HCT116 (cell line): ENCODE results near the gene CPNE2.

ENCODE experiments used
- POLR2AphosphoS5 ChIP-seq: IDR thresholded peaks from 2 replicates; pipeline ENCODE4 v1.6.1; 2011; ENCODE audit warnings: mild to moderate bottlenecking, low read depth, low read length, moderate library complexity
- TF ChIP-seq, protein P1 (sequence below), 3 experiments: fragments of 200-600 bp in 1 of 3; sonication (generic) in 1 of 3; IDR thresholded peaks in 2 of 3; conservative IDR thresholded peaks in 1 of 3; 2 replicates each; pipeline ENCODE4 v1.5.1; 2012 to 2017; ENCODE audit warnings: low read depth in 2 of 3, low read length in 2 of 3, antibody characterized with exemption in 1 of 3, borderline replicate concordance in 1 of 3, control low read depth in 1 of 3, mild to moderate bottlenecking in 1 of 3, mixed read lengths in 1 of 3, mixed run types in 1 of 3, moderate library complexity in 1 of 3; ENCODE audit not compliant: insufficient read depth in 1 of 3

DNA sequence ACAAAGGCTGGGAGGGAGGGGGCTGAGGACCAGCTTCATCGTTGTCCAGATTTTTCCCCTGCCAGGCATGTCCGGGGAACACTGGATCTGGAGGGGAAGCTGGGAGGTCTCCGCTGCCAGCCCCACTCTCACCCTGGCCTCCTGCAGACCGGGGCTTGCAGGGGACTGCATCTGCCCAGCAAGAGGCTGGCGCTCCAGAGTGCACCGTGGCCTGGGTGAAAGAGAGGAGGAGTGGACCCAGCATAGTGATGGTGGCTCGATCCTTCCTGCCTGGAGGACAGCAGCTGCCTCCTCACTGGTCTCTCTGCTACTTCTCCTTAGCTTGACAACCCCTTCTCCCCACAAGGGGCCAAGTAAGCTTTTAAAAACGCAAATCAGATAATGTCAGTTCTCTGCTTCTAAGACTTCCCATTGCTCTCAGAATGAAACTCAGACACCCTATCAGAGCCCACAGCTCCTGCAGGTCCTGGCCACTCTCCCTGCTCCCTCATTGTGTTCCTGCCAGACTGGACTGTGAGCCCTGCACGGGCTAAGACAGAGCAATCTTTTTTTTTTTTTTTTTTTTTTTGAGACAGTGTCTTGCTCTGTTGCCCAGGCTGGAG, 15.0 kb downstream of the CPNE2 start:
- TF ChIP-seq POLR2AphosphoS5 = no peak
- TF ChIP-seq, protein P1, sequence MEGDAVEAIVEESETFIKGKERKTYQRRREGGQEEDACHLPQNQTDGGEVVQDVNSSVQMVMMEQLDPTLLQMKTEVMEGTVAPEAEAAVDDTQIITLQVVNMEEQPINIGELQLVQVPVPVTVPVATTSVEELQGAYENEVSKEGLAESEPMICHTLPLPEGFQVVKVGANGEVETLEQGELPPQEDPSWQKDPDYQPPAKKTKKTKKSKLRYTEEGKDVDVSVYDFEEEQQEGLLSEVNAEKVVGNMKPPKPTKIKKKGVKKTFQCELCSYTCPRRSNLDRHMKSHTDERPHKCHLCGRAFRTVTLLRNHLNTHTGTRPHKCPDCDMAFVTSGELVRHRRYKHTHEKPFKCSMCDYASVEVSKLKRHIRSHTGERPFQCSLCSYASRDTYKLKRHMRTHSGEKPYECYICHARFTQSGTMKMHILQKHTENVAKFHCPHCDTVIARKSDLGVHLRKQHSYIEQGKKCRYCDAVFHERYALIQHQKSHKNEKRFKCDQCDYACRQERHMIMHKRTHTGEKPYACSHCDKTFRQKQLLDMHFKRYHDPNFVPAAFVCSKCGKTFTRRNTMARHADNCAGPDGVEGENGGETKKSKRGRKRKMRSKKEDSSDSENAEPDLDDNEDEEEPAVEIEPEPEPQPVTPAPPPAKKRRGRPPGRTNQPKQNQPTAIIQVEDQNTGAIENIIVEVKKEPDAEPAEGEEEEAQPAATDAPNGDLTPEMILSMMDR (IDR thresholded peaks at IDR 0.05 in 2 of 3, conservative IDR thresholded peaks at IDR 0.05 in 1 of 3; ENCODE audit: borderline replicate concordance in 1 of 3, insufficient read depth in 1 of 3, low read depth in 2 of 3, low read length in 2 of 3) = no peak
